Muscle layer of colon (tissue), 2 donors: ENCODE data around the gene FAM153A.
"Not testable (repeated sequence)": the region's sequence is repeated elsewhere in the genome, so short reads cannot be mapped to it uniquely, and the experiment has no call there.

Experiments
- H3K27ac ChIP-seq: one replicate; pipeline ENCODE4 v1.7.0; 2013; ENCODE audit warnings: low read depth, mild to moderate bottlenecking, low read length, moderate library complexity
- H3K27me3 ChIP-seq, 2 donors: one replicate each; pipeline ENCODE4 v1.7.0; 2013; ENCODE audit warnings: low read length in 2 of 2, mild to moderate bottlenecking in 2 of 2; ENCODE audit not compliant: insufficient read depth in 2 of 2, control insufficient read depth in 1 of 2
- H3K36me3 ChIP-seq: one replicate; pipeline ENCODE4 v1.7.0; 2013; ENCODE audit warnings: mild to moderate bottlenecking, low read length; ENCODE audit not compliant: insufficient read depth
- H3K4me1 ChIP-seq: one replicate; pipeline ENCODE4 v1.7.0; 2013; ENCODE audit warnings: mild to moderate bottlenecking, low read length; ENCODE audit not compliant: insufficient read depth
- H3K4me3 ChIP-seq, 2 donors: one replicate each; pipeline ENCODE4 v1.7.0; 2013; ENCODE audit warnings: low read length in 2 of 2, low read depth in 1 of 2, mild to moderate bottlenecking in 1 of 2, moderate library complexity in 1 of 2
- H3K9ac ChIP-seq: one replicate; pipeline ENCODE4 v1.7.0; 2013; ENCODE audit warnings: low read length
- H3K9me3 ChIP-seq: one replicate; pipeline ENCODE4 v1.7.0; 2013; ENCODE audit warnings: mild to moderate bottlenecking, low read length
- donor health status: abdominal sarcoma.
- donor health status: Adenocarcinoma of cecum.

Gene FAM153A

DNA sequence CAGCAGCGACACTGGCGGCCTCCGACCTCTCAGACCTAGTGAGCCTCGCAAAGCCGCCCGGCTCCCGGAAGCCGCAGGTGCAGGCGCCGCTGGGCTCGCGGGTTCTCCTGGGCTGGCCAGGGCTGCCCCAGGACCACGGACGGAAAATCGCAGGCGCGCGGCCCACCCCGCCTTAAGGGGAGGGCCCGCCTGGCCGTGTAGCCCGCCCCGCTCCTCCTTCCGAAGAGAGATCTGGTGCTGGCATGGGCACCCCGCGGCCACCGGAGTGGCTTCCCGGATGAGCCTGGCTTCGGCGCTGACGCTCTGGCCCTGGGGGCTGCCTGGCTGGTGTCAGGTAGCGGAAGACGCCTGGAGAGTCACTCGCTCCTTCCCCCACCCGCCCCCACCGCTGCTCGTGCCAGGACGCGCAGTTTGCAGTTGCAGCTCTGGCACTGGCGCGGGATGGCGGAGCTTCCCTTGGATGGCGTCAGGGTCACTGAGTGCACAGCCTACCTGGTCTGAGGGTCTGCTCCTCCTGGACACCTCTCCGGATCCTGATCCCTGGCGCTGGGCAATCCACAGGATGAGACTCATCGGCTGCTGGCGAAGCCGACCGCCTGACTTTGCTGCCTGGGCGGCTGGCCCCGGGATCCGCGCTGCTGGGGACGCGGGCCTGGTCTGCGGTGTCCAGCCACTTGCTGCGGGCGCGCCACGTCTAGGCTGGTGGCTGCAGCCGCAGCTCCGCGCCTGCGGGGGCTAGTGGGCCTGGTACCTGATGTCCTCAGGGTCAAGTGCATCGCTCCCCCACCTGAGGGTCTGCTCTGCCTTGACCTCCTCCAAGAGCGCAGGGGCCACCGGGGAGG, at the start of gene FAM153A:
TSS of gene FAM153A (minus strand) at position 108 of the 842 bp plus-strand sequence.
- not testable (repeated sequence) for H3K4me3 ChIP-seq, H3K27ac ChIP-seq, H3K36me3 ChIP-seq, H3K4me1 ChIP-seq, H3K27me3 ChIP-seq, H3K9ac ChIP-seq, H3K9me3 ChIP-seq

GRCh38 chr5:177832287-177832686, 49.6 kb upstream of the FAM153A start:
- not testable (repeated sequence) for H3K27me3 ChIP-seq, H3K36me3 ChIP-seq, H3K9me3 ChIP-seq, H3K27ac ChIP-seq, H3K9ac ChIP-seq, H3K4me3 ChIP-seq, H3K4me1 ChIP-seq

DNA sequence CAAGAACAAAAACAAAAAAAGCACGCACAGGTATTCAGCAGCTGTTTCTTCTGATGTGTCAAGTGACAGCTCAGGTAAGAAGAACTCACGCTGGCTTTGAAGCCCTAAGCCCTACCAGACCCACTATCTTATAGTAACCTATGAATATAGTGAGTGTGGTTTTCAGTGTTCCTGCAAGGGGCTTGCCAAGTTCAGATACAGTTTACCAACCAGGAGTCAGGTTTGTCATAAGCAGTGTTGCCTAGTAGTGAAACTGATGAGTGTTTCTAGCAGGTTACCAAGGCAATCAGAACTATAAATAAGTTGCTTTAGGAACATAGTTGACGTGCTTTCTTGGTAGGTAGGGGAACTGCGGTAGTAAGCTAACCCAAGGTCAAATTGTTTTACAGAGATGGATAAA, 43.4 kb upstream of the FAM153A start:
- H3K27ac ChIP-seq, H3K4me1 ChIP-seq, H3K9me3 ChIP-seq, H3K4me3 ChIP-seq, H3K36me3 ChIP-seq, H3K9ac ChIP-seq, H3K27me3 ChIP-seq: not testable (repeated sequence)

DNA sequence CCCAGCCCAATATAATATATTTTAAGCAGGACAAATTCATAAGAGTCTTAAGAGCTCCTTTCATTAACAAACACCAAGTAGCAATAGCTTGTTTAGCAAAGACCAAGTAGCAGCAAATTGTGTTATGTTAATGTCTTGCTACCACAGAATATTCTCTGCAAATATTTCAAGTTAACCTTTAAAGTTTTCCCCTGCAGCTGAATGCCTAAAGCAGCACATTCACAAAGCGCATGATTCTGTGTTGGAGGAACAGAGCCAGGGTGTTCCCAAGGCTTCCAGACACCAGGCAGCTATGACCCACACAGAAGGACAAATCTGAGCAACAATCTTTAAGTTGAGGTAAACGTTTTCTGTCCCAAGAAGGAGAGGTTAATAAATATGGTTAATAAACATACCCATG, 42.1 kb upstream of the FAM153A start:
- not testable (repeated sequence) for H3K4me1 ChIP-seq, H3K27me3 ChIP-seq, H3K36me3 ChIP-seq, H3K4me3 ChIP-seq, H3K9ac ChIP-seq, H3K9me3 ChIP-seq, H3K27ac ChIP-seq

- not testable (repeated sequence) for H3K27ac ChIP-seq, H3K9me3 ChIP-seq, H3K27me3 ChIP-seq, H3K36me3 ChIP-seq, H3K9ac ChIP-seq, H3K4me1 ChIP-seq, H3K4me3 ChIP-seq
These were observed 39.8 kb upstream of the FAM153A start for GRCh38 chr5:177822489-177822888.

GRCh38 chr5:177819664-177820063, 37.0 kb upstream of the FAM153A start:
- not testable (repeated sequence) for H3K9me3 ChIP-seq, H3K27ac ChIP-seq, H3K4me3 ChIP-seq, H3K4me1 ChIP-seq, H3K27me3 ChIP-seq, H3K36me3 ChIP-seq, H3K9ac ChIP-seq

DNA sequence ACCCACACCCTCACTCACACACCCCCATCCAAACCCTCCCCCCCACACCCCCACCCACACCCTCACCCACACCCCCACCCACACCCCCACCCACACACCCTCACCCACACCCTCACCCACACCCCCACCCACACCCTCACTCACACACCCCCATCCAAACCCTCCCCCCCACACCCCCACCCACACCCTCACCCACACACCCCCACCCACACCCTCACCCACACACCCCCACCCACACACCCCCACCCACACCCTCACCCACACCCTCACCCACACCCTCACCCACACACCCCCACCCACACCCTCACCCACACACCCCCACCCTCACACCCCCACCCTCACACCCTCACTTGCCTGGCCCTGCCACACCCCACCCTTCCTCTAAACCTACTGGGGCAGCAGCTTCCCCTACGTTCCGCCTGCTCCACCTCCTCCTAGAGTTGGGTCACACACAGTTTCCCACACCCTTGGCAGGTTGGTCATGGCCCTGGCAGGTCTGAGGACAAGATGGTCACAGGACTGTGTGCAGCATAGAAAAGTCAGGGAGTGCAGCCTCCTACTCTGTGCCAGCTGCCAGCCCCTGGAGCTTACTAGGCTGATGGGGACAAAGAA, 30.2 kb upstream of the FAM153A start:
- not testable (repeated sequence) for H3K9me3 ChIP-seq, H3K4me1 ChIP-seq, H3K27ac ChIP-seq, H3K4me3 ChIP-seq, H3K36me3 ChIP-seq, H3K27me3 ChIP-seq, H3K9ac ChIP-seq

DNA sequence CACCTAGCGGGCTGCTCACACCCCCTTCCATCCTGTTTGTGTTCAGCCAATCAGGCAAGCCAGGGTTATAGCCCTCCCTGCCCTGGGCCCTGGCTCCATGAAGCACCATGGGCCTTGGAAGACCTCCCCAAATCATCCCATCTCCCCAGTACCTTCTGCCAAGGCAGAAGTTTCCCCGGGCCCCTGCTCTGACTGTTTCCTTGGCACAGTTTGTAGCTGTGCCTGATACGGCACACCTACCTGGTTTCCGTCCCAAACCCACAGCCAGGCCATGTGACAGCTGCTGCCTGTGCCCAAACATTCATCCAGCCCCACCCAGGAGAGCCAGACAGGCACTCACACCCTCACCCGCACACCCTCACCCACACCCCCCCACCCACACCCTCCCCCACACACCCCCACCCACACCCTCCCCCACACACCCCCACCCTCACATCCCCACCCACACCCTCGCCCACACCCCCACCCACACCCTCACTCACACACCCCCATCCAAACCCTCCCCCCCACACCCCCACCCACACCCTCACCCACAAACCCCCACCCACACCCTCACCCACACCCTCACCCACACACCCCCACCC, 29.6 kb upstream of the FAM153A start:
- H3K27me3 ChIP-seq, H3K9me3 ChIP-seq, H3K9ac ChIP-seq, H3K27ac ChIP-seq, H3K36me3 ChIP-seq, H3K4me3 ChIP-seq, H3K4me1 ChIP-seq: not testable (repeated sequence)

DNA sequence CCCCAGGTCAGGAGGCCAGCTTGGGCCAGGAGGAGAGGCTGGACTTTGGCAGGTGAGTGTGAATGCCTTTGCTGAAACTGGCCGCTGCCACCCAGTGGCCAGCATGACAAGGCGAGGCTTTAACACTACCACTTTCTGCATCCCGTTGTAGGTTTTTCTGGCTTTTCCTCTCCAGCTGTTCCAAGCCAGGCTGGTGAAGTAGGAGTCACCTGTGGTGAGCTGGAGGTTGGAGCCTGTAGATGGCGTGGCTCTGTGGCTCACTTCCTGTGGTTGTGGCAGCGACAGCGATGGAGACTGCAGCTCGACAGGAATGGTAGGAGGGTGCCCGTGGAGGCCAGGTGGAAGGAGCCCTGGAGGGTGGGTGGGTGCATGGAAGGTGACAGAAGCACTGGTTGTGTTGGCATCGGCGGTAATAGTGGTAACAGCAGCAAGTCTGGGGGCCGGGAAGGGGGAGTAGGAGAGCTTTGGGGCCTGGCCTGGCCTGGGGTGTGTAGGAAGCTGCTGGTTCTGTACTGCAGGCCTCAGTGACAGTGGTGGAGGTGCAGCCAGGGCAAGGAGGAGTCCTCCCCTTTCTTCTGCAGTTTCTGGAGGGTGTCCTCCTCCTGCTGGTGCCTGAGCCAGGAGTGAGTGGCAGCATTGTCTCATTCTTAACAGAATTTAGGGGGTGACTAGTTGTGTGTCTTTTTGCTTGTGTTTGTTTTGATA, 26.7 kb upstream of the FAM153A start:
- H3K36me3 ChIP-seq, H3K27me3 ChIP-seq, H3K27ac ChIP-seq, H3K4me3 ChIP-seq, H3K9me3 ChIP-seq, H3K4me1 ChIP-seq, H3K9ac ChIP-seq: not testable (repeated sequence)

DNA sequence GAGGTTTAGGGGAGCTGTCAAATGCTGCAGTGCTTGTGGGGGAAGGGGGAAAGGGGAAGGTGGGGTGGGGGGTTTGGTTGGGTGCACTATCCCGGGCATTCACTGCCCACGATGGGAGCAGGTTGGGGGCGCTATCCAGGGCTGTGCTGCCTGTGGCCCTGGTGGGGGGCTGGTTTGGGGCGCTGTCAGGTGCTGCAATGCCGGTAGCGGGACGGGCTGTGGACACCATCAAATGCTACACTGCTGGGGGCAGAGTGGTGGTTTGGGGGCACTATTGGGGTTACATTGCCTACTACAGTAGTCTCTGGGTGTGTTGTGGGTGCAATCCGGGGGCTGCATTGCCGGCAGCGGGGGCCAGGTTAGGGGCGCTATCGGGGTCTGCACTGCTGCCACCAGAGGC, 25.7 kb upstream of the FAM153A start:
- H3K27me3 ChIP-seq, H3K4me1 ChIP-seq, H3K4me3 ChIP-seq, H3K27ac ChIP-seq, H3K9ac ChIP-seq, H3K36me3 ChIP-seq, H3K9me3 ChIP-seq: not testable (repeated sequence)

DNA sequence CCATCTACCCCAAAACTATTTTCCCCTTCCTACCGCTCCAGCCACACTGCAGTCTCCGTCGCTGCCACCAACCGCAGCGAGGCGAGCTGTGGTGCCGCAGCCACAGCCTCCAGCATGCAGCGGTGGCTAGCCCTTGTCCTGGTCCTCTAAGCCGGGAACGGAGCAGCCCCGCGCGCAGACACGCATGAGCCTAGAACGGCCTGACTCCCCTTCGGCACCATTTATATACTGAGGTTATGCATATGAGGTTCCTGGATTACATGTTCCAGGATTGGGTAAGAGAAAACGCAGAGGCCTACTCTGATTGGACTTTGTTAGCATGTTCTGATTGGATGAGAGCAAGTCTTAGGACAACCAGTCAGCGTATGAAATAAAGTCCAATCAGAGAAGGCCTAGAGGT, 24.6 kb upstream of the FAM153A start:
- H3K9ac ChIP-seq, H3K36me3 ChIP-seq, H3K9me3 ChIP-seq, H3K4me3 ChIP-seq, H3K27ac ChIP-seq, H3K27me3 ChIP-seq, H3K4me1 ChIP-seq: not testable (repeated sequence)
